H1 (cell line): ENCODE data around the gene DOCK9.

Source experiments
- CTCF ChIP-seq, 3 experiments: IDR thresholded peaks; 1 replicate in 2 of 3; 2 replicates in 1 of 3; pipeline versions ENCODE4 v1.5.1 to v1.6.1; 2011; ENCODE audit warnings: low read length in 3 of 3, mild to moderate bottlenecking in 3 of 3, inconsistent platforms in 2 of 3, low read depth in 1 of 3, moderate library complexity in 1 of 3; ENCODE audit not compliant: insufficient read depth in 1 of 3; ENCODE audit errors: control extremely low read depth in 1 of 3
- GABPA ChIP-seq: IDR thresholded peaks from 2 replicates; pipeline ENCODE4 v1.6.1; 2011; ENCODE audit warnings: mild to moderate bottlenecking, low read length, moderate library complexity, borderline replicate concordance; ENCODE audit not compliant: insufficient read depth
- HDAC6 ChIP-seq: IDR thresholded peaks from one replicate; pipeline ENCODE4 v1.7.1; 2012; ENCODE audit warnings: low read depth, mild to moderate bottlenecking, inconsistent platforms, low read length, moderate library complexity
- POLR2A ChIP-seq, 2 experiments: IDR thresholded peaks; 1 replicate in 1 of 2; 2 replicates in 1 of 2; pipeline ENCODE4 v1.6.1; 2011; ENCODE audit warnings: low read depth in 2 of 2, low read length in 2 of 2, mild to moderate bottlenecking in 2 of 2; ENCODE audit errors: control extremely low read depth in 1 of 2
- SRF ChIP-seq: IDR thresholded peaks from 2 replicates; pipeline ENCODE4 v1.6.1; 2011; ENCODE audit warnings: mild to moderate bottlenecking, low read depth, low read length, moderate library complexity
- TAF7 ChIP-seq: optimal IDR thresholded peaks from 2 replicates; pipeline ENCODE3; 2011; ENCODE audit warnings: low read depth, mild to moderate bottlenecking, inconsistent platforms, low read length, moderate library complexity, borderline replicate concordance
- YY1 ChIP-seq: IDR thresholded peaks from 2 replicates; pipeline ENCODE4 v1.6.1; 2011; ENCODE audit warnings: low read depth, mild to moderate bottlenecking, low read length

GRCh38 chr13:98755116-98755515 lies 222.7 kb downstream of the DOCK9 start:
- TF ChIP-seq GABPA: no peak
- TF ChIP-seq SRF: no peak
- no peak for TF ChIP-seq CTCF (IDR thresholded peaks at IDR 0.05; ENCODE audit: control extremely low read depth in 1 of 3, insufficient read depth in 1 of 3, low read depth in 1 of 3, low read length in 3 of 3)
- no peak for TF ChIP-seq TAF7
- no peak for TF ChIP-seq YY1
- TF ChIP-seq HDAC6: no peak
- TF ChIP-seq POLR2A (IDR thresholded peaks at IDR 0.05; ENCODE audit: control extremely low read depth in 1 of 2, low read depth in 2 of 2, low read length in 2 of 2): no peak
